Ramos (cell line): ENCODE results near the gene TMTC1.

Source experiments
- in situ Hi-C: fragments of 300-500 bp; cut with MboI; formaldehyde crosslinking; loops from one replicate; pipeline ENCODE4 v1.14.3; 2022; ENCODE audit warnings: low sequenced_read_pairs; ENCODE audit not compliant: unreplicated experiment

The TMTC1 gene

DNA sequence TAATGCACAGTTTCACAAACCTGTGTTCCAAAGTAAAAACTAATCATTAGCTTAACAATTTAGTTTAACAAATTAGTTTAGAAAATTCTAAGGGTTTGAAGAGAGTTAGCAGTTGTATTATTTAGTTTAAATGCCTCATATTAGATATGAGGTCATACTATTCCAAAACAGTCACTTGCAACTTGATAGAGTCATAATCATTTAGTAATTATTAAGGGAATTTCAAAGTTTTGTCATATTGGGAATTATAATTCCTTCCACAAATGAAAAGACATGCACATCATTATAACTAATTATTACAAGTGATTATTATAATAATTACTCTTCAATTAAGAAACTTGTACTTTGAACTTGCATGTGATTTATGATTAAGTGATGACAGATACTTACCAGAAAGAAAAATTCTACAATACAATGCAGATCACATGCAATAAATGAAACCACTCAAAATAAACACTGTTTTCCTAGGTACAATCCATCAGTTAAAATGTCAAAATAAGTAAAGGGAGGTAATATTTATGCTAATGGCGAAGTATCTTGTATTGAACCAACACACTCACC is 66.1 kb downstream of the TMTC1 start:
- in situ Hi-C loops: no loop called here

GRCh38 chr12:29714966-29715365 is 68.8 kb downstream of the TMTC1 start:
- in situ Hi-C loops: no loop called here

- in situ Hi-C loops: no loop called here
Measured at GRCh38 chr12:29713729-29714128, 70.0 kb downstream of the TMTC1 start.

DNA sequence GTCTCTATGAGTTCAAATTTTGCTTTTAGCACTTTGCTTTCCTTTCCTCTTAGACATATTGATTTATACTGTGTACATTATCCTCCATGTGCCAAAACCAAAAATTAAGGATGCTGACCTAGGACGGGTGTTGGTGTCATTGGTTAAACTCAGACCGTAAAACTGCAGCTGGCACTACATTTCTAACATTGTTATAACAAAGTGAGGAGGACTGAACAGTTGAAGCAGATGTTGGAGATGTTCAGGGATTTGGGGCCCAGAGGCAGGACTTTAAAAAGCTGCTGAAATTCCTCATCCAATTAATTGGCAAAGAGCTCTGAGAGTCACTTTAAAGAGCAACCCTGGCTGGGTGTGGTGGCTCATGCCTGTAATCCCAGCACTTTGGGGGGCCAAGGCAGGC is 72.4 kb downstream of the TMTC1 start:
- in situ Hi-C loops: no loop called here

DNA sequence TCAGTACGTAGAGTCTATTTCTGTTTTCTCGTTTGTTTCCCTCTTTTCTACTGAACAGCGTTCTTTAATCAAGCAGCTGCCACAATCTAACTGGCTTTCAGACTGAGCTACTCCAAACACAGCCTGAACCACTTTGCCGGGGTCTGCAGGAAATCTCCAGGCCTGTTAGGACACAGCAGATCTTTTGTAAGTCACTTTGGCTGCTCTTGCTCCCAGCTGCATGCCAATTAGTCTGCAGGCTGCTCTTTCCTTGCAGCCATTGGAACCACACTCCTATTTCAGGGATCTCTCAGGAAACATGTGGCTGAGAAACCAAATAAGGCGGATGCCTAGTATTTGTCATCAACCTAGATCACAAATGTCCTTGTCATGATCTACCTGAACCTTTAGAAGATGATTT is 73.6 kb downstream of the TMTC1 start:
- in situ Hi-C loops: no loop called here

GRCh38 chr12:29709496-29710040 is 74.2 kb downstream of the TMTC1 start:
- in situ Hi-C loops: no loop called here

DNA sequence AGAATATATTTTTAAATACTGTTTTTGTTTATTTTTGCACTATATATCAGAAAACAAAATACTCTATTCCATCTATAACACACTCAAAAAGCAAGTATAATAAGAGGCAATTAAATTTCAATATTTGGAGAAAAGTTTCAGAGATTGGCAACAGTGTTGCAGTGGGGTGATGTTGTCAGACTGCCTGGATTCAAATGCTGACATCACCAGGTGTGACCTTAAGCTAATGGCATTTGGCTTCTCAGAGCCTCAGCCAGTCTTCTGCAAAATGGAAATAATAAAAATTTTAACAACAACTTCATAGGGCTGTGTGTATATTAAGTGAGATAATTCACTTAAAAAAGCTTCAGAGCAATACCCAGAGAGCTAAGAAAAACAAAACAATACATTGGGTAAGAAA is 74.7 kb downstream of the TMTC1 start:
- in situ Hi-C loops: no loop called here

- in situ Hi-C loops: no loop called here
Measured at GRCh38 chr12:29707846-29708245, 75.9 kb downstream of the TMTC1 start.

DNA sequence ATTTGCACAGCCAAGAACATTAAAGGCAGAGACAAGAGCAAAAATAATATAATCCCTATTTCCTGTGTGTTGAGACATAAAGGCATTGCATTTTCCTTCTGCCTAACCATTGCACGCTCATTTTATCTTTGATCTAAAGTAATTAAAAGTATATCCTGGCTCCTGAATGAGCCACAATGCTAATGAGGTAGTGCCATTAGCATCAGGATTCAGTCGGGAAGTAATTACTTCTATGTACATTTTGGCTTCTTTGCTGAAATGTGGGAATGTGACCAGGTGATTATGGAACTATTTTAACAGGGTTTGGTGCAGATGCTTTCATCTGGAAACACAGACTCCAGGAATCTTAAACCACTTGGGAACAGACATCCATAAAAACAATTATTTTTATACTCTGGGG is 77.4 kb downstream of the TMTC1 start:
- in situ Hi-C loops: no loop called here

- in situ Hi-C loops: no loop called here
Measured at GRCh38 chr12:29703528-29703927, 80.2 kb downstream of the TMTC1 start.

GRCh38 chr12:29702972-29703371 is 80.8 kb downstream of the TMTC1 start:
- in situ Hi-C loops: no loop called here

GRCh38 chr12:29702222-29702621 is 81.5 kb downstream of the TMTC1 start:
- in situ Hi-C loops: no loop called here

GRCh38 chr12:29700761-29701481 is 82.8 kb downstream of the TMTC1 start:
- in situ Hi-C loops: no loop called here

- in situ Hi-C loops: no loop called here
Measured at GRCh38 chr12:29698756-29699155, 85.0 kb downstream of the TMTC1 start.

DNA sequence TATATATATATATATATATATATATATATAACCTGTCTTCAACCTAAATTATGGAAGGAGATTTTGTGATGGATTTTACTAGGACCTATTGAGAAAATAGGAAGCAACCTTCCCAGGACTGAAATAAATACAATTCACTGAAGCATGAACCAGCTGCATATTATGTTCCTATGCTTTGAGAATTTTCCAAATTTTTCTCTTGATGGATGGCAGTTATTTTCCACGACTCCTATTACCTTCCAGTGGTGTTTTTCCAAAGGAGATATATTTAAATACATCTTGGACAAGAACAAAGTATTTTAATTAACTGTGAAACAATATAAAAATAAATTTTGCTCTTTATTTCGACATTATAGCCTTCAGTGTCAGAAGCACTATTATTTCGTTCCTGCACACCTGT is 87.9 kb downstream of the TMTC1 start:
- in situ Hi-C loops: no loop called here

GRCh38 chr12:29695026-29695425 is 88.7 kb downstream of the TMTC1 start:
- in situ Hi-C loops: no loop called here

GRCh38 chr12:29694002-29694401 is 89.7 kb downstream of the TMTC1 start:
- in situ Hi-C loops: no loop called here

DNA sequence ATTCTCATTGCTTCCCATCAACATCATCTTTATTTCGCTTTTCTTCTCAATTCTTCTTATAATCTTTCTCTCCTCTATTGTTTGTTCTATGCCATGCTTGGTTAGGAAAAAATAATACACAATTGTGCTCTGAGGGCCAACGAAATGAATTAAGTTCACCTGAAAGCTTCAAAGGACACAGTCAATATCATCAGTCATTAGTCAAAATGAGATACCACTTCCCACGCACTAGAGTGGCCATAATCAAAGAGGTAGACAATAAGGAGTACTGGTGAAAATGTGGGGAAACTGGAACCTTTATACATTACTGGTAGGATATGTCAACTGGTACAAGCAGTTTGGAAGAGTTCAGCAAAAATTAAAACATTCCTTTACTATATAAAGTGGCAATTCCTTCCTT is 91.5 kb downstream of the TMTC1 start:
- in situ Hi-C loops: no loop called here

- in situ Hi-C loops: no loop called here
Measured at GRCh38 chr12:29691161-29691854, 92.4 kb downstream of the TMTC1 start.

- in situ Hi-C loops: no loop called here
Measured at GRCh38 chr12:29690728-29691127, 93.0 kb downstream of the TMTC1 start.

DNA sequence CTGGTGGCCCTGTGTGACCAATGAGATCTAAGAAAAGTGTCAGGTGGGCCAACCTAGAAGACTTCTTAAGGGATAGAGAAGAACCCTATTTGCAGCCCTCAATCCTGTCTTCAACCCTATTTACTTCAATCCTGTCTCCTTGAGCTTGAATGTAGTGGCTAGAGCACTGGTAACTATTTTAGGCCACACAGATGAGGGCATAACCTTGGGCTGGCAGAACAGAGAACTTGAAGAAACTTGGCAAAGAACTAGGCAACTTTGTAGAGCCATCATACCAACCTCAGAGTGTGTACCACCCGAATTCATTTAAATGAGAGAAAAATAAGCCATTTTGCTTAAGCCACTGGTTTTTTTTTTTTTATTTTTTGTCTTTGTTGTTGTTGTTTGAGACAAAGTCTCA is 94.8 kb downstream of the TMTC1 start:
- in situ Hi-C loops: no loop called here
